Measurements from ENCODE around the gene TLR10.

Gene TLR10

DNA sequence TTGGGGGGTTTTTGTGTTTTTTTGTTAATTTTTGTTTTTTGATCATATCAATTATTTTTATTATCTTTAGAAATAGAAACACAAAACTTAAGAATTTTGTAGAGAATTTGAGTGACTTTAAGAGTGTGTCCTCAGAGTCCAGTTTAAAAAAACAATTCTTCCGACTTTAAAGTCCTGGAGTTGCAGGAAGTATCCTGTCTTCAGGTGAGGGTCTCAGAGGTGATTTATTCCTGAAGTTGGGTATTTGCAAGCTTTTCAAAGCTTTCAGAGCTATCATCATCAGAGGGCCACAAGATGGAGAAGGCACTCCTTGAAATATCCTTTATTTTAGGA is 23.0 kb downstream of the TLR10 start:
- DNase-seq = no peak

DNA sequence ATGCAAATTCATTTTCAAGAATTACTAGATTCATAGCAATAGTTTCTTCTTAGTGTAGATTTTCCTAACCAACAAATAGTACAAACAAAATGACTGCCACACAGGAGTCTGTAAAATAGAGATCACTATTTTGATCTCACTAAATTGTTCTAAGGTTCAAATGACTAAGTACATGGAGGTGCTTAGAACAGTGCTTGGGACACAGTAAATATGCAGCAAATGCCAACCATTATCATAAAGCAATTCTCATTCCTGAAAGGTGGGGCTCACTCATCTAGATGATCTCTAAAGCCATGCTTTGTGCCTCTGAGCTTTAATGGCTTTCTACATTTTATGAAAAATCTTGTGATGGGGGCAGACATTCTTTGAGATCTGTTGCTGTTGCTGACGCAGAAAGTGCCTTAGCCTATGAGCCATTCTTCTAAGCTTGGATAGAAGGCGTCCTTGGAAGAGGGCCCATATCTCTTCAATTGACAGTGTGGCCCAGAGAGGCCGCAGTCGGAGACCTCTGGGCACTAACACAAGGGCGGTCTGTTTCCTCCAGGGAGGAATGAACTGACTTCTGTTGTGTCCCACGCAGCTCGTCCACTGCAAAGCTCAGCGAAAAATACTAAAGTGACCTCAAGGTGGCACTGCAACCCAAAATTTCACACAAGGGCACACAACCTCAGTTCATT is 23.5 kb downstream of the TLR10 start:
- peak; percentile 70 for DNase-seq

DNA sequence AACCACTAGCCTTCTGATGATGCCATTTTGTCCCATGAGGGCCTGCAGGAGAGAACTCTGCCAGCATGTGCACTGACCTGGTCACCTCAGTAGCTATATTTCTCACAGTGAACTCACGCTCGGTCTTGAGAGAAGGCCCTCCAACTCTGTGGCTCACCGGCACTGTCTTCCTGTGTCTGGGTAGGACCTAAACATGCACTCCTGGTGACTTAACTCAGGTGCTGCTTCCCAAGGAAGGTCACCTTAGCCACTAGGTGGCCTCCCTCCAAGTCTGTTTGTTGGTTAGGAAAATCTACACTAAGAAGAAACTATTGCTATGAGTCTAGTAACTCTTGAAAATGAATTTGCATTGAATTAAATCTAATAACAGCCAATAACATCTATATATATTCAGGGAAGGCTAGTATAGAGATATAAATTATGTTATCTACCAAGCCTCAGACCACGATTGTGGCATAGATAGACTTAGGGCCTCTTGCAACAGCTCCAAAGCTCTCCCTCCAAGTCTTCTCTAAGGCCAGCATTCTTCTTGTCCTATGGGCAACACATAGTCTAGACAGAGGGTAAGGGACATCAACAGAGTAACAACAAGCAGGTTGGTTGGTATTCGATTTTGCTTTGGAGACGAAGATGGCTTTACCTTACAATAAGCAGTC is 24.7 kb downstream of the TLR10 start:
- DNase-seq = peak; percentile 23

DNA sequence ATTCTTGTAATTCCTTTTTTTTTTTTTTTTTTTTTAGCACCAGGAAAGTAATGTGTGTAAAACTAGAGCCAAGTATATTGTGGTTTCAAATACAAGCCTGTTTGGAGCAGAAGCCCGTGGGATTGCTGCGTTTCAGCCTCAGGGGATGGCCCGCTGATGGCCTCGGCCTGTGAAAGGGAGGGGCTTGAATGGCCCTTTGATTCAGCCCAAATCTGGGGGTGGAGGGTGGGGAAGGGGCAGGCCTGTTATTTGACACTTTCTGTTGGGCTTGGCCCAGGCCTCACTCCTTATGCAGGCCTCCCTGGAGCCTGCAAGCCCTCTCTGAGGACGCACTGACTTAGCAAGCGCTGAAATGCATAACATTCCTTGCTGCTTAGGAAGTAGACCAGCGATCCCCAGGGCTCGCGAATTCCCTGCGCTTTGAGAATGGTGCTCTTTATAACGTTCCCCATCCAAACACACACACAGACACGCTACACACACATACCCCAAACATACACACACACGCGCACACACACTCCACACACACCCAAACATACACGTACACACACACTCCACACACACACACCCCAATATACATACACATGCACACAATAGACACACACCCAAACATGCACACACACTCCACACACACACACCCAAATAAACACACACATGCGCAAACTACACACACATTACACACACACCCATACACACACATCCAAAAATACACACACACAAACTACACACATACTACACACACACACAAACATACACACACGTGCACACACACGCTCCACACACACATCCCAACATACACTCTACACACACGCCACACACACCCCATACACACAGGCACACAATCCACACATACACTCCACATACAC is 29.6 kb downstream of the TLR10 start:
- no peak for DNase-seq

DNA sequence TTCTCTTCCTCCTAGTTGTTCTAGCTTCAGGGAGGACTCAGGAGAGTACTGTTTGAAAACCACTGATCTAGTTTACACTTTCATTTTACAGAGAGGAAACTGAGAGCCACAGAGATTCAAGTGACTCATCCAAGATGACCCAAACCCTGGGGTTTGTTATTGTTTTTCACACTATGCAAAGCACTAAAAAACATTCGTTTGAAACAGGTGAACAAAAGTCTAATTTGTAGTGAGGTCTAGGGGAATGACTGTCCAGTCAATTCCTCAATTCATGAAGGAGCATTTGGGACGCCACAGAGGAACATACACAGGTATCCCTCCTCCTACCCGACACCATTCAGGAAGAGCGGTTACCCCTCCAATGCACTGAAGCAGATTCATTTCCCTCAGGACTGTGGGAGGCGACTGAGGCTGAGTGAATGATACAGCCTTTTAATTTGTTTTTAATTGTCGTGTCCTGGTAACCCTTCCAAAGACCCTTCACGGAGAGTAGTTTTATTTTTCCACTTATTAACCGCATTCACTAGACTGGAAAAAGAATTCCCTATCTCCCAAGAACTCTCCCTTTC is 30.3 kb downstream of the TLR10 start:
- peak; percentile 62 for DNase-seq

DNA sequence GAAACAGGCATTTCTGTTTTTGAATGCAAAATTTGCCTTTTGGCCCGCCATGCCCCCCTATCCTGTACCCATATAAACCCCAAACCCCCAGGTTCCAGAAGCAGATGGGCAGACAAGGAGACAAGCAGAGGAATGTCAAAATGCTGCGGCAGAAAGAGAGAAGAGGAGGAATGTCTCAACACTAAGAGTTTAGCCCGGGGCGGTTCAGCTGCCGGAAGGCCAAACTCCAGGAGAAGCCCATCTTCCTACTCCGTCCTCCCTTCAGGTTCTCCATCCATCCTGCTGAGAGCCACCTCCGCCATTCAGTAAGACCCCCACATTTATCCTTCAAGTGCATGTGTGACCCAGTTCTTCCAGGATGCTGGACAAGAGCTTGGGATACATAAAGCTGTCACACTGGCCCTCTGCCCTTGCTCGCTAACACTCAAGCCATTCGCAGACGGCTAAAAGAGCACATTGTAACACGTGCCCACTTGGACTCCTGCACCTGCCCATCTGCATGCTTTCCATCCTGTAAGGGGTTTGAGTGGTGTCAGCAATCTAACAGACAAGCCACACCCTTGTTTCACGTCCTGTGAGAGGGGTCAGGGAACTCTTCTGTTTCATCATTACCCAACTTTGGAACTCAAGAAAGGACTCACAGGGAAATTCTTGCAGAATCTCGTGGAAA is 31.3 kb downstream of the TLR10 start:
- no peak for DNase-seq

DNA sequence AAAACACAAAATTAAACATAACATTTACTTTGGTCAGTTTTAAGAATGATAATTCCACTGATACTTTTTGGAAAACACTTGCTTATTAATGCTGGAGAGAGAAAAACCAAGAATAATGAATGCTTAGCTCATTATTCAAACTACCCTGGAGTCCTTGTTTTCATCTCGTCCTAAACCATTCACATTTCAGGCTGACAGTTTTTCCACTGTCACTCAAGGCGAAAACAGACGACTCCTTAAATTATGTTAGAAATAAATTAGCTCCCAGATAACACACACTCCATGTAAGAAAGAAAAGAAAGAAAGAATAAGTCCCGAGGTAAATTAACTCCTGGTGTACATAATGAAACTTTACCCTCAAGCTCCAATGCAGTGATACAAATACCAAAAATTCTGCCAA is 33.5 kb downstream of the TLR10 start:
- no peak for DNase-seq

DNA sequence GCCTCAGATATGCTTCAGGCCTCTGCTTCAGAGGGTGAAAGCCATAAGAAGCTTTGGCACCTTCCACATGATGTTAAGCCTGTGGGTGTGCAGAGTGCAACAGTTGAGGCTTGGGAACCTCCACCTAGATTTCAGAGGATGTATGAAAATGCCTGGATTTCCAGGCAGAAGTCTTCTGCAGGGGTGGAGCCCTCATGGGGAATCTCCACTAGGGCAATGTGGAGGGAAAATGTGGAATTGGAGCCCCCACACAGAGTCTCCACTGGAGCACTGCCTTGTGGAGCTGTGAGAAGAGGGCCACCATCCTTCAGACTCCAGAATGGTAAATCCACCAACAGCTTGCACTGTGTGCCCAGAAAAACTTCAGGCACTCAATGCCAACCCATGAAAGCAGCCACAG is 35.2 kb downstream of the TLR10 start:
- DNase-seq = no peak

DNA sequence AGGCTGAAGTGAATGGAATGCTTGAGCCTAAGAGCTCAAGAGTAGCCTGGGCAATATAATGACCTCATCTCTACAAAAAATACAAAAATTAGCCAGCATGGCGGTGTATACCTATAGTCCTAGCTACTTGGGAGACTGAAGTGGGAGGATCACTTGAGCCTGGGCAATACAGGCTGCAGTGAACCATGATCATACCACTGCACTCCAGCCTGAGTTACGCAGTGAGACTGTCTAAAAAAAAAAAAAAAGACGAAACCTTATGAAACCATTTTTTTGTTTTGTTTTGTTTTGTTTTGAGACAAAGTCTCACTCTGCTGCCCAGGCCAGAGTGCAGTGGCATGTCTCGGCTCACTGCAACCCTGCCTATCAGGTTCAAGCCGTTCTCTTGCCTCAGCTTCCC is 36.9 kb downstream of the TLR10 start:
- DNase-seq = no peak

DNA sequence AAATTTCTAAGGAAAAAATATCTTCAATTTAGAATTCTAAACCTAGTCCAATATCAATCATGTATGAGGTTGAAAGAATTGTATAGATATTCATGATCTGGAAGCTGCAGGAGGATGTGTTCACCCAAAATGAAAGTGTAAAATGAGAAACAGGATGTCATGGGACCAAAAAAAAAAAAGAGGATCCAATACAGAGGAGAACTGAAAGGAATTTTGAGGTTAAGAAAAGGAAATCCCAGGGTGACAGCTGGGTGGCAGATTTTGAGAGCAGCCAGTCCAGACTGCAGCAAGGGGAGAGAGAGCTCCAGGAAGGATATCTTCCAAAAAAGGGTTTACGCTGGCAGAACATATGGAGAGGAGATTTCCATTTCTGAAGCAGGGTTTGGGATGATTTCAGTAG is 38.9 kb downstream of the TLR10 start:
- no peak for DNase-seq

DNA sequence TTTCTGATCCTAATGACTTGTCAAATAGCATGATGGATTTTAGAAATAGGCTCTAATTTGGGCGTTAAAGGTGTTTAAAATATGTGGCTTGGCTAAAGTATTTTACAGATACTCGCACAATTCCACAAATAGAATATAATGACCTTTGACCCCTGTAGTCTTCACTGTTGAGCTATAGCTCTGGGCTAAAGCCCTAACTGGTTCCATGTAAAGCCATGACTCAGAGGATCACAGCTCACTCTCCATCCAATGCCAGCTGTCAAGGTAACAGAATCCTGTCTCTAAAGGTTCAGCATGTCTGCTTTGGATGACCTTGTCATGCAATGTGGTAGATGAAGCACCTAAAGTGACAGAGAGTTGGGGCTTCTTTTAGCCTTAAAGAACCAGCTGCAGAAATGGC is 42.5 kb downstream of the TLR10 start:
- DNase-seq = no peak

DNA sequence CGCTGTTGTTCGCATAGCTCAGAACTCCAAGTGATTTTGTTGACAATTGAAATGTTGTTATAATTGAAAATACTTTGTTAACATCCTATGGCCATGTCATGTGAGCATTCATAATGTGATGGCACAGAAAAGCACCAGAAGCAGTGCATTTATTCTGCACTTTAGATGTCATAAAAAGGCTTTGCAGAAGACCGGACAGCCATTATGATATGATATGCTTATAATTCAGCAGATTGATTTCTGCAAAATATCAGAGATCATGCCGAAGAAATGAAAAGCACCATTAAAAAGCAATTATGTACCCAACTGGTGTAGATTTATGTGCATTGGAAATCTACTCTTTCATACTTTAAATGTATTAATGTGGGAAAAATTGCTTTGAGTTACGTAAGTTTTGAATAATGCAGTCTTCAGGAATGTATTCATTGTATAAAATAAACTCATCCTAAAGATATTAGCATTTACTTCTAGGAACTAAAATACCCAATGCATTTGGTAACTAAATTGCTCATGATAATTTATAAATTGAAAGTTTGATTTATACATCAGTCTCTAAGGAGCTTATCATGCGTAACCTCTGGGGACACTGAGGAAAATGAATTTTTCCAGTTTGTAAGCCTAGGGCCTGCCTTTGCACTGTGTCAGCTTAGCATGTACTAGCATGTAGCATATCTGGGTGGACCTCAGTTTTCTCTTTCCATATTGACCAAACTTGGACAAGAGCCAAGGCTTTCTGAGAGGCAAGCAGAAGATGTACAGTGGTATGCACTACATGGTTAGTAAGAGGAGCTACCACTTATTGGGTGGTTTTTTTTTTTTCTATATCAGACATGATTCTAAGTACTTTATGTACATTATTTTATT is 43.6 kb downstream of the TLR10 start:
- DNase-seq = no peak

DNA sequence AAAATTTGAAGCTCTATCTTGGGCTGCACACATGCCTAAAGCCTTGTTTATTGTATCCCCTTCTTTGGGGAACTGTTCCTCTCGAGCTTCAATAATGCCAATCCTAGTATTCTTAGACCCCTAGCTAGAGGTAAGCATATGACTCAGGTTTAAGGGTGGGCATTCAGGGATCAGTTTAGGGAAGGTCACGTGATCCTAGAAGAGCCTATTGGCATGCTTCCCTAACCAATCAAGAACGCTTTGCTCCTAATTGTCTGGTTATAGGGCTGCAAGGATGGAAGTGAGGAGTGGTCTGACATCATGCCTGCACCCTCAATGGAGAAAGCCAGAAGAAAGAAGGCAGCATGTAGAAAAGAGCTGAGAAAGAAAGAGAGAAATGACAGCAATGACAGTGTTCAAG is 46.9 kb downstream of the TLR10 start:
- DNase-seq = no peak

DNA sequence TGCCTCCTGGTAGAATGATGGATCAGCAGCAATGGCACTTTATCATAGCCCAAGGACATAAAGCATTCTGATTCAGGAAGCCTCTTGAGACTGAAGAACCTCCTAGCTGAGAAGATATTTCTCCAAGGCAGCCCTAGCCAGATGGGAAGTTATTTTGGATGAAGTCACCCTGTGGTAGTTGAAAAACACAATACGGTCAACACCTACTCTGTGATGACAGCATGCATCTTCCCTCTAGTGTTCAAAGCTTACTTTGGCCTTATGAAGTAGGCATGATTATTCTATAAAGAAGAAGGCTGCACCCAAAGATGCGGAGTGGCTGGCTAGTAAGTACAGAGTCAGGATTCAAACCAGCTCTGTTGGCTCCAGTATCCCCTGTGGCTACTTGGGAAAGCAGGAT is 47.9 kb downstream of the TLR10 start:
- DNase-seq = no peak

DNA sequence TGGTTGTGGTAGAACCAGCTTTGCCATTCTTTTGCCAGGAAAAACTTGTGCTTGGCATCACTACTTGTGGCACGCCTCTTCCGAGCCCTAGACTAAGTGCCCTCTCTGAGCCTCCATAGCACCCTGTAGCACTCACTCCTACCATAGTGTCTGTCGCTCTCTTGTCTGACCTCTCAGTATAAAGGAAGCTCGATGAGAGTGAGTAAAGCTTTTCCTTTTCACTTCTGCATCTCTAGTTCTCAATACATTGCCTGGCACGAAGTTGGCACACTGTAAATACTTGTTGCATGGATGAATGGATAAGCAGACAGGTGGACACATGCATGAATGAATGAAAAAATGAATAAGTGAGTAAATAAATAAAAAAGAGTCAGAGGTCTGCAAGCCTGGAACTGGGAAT is 48.3 kb downstream of the TLR10 start:
- no peak for DNase-seq

DNA sequence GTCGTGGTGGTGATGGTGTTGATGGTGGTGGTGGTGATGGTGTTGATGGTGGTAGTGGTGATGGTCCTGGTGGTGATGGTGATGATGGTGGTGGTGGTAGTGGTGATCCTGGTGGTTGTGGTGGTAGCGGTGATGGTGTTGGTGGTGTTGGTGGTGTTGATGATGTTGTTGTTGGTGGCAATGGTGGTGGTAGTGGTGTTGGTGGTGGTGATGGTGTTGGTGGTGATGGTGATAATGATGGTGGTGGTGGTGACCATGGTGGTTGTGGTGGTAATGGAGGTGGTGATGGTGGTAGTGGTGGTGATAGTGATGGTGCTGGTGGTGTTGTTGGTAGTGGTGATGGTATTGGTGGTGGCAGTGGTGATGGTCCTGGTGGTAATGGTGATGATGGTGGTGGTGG is 49.1 kb downstream of the TLR10 start:
- no peak for DNase-seq

DNA sequence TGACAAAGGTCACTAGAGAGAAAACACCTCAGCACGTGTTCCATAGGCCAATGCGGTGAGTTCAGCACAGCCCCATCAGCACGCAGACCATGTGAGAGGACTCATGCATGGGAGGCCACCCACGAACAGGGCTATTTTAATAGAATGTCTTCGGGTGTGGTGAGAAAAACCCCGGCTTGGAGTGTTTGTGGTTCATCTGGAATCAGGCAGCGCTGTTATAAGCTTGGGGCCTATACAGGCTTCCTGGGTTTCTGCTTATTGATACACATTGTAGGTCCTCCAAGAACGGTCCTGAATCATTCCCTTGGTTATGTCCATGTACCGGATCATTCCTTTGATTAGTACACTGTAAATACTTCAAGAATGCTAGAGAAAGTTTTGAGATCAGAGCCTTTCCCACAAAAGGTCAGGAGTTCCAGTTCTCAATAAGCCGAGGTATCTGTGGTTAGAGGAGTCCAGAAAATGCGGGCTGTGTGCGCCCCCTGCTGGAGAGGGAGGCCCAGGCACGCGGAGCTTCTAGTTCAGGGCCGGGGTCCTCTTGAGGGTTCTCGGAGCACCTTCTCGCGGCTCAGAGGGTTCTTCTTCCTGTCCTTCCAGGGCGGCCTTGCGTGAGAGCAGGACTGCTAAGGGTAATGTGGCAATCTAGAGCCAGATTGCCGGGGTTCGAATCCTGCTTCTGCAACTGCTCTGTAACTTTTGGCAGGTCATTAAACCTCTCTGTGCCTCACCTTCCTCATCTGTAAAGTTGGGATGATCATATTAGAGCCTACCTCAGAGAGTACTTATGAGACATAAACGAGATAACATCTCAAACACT is 51.8 kb downstream of the TLR10 start:
- peak; percentile 88 for DNase-seq

DNA sequence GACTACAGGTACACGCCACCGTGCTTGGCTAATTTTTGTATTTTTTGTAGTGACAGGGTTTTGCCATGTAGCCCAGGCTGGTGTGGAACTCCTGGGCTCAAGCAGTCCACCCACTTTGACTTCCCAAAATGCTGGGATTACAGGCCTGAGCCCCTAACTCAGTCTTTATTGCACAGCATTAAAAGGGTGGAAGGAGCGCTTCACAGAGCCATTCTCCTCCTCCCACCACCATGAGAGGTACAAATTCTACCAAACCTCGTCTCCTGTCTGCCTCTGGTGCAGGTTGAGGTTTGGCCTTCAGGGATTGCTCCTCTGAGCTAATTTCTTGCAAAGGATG is 52.3 kb downstream of the TLR10 start:
- no peak for DNase-seq

DNA sequence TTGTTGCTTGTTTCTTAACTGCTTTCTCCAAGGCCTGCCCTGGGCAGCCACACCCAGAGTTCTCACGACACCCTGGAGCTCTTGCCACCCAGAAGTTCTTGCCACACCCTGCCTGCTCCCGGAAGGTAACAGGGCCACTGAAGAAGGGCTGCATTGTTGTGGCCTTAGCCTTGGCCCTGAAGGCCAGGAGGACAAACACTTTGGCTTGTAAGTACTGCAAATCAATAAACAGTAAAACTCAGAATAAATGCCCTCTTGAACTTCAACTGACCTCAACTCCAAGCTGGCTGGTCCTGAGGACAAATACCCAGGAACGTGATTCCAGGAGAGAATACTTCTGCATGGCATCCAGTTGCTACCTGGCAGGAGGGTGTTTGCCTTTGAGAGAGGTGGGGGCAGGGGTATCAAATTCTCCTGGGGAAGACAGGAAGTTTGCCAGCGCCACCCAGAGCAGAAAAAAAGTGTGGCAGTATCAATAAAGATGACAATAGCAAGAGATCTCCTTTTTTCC is 54.1 kb downstream of the TLR10 start:
- DNase-seq = no peak

DNA sequence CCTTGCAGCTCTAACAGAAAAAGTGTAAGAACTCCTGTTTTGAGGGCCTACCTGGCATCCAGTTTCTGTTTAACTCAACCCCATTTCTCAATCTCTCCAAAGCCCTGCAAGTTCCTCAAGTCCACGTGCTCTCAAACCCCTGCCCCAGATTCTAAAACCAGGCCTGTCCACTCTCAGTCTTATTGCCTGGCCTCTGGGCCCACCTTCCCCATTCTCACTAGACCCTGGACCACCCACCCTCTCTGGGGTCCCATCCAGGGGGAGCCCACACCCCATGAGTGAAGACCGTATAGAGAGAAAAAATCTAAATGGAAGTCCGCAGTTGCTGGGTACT is 58.3 kb downstream of the TLR10 start:
- peak; percentile 66 for DNase-seq

DNA sequence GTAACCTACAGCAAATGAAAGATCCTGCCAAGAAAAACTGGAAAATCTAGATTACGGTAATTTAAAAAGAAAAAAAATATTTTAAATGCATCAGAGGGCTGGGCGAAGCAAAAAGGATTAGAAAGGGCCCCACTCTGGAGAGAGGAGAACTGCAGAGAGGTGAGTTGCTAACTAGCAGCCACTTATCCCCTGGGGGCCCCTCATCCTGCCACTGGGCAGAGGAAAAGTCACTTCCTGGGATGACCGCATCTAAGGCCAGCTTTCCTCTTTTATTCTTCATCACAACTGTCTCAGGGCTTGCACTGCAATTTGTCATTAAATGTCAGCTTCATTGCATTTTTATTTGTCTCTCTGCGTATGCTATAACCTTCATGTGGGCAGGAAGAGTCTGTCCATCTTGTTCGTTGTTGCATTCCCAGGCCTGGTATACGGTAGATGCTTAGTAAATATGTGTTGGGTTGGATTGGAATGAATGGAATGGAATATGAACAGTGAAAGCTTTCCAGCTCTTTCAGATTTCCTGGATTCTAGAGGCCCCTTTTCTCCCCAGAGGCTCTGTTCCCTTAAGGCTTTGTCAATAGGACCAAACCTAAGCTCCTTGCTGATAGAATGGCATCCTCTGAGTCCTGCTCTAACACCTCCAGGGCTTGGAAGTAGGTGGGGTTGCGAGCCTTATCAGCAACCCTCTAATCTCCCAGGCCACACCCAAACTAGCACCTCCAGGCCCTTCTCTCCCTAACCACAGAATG is 58.9 kb downstream of the TLR10 start:
- DNase-seq = no peak
